HG03342 (cell line): Measurements from ENCODE around the gene FAM81A.
"Not testable (repeated sequence)": the region's sequence is repeated elsewhere in the genome, so short reads cannot be mapped to it uniquely, and the experiment has no call there.

Experiments used
- ATAC-seq: cut with Tn5 transposase; IDR thresholded peaks from one replicate; pipeline ENCODE4 v1.9.1; 2021; ENCODE audit warnings: mild to moderate bottlenecking, moderate library complexity; ENCODE audit not compliant: unreplicated experiment

The FAM81A gene

DNA sequence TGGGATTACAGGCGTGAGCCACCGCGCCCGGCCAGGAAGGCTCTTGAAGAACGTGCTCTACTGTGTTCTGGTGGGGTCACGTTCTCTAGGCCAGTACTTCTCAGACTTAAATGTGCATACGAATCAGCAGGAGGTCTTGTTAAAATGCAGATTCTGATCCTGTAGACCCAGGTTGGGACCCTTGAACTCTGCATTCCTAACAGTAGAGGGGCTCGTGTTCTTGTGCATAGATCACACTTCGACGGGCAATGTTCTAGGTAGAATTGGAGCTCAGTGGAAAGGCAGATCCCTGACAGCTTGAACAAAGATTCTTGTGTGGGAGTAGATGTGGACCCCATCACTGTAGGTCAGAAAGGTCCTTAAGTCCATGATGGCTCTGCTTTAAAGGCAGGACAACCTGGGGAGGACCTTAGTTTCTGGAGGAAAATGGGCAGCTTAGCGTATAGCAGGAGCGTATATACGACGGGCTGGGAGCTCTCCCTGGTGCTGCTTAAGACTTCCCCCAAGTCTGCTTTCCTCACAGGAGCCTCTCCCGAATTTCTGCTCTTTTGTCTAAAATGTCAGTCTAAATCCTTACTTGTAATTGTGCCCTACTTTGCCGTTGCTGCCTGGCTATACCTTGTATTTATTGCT lies 16.9 kb upstream of the FAM81A start:
- no peak for ATAC-seq

DNA sequence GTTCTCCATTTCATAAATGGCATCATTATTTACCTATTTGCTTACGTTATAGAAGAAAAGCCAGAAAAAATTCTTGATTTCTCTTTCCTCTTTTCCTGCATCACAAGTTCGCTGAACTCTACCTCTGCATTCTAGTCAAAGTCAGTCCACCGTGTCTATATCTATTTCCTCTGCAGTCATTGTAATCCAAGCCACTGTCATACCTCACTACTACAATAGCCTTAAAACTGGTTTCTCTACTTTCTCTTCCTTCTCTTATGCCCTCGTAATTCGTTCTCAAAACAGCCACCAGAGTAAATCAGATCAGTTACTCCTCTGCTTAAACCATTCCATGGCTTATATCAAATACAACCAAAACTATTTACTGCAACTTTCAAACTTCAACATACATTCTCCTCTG lies 13.4 kb upstream of the FAM81A start:
- ATAC-seq = no peak

DNA sequence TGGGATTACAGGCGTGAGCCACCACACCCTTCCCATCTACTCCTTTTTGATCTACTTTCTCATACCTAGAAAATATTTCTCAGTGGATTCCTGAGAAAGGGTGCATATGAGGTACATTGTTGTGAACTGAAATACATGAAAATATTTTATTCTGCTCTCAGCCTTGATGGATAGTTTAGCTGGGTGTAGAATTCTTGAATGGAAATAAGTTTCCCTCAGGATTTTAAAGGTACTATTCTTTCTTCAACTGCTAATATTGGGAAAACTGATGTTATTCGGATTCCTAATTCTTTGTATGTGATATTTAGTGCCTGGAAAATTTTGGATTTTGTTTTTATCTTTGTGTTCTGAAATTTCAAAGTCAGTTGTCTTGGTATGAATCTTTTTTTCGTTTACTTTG lies 9.1 kb upstream of the FAM81A start:
- not testable (repeated sequence) for ATAC-seq

DNA sequence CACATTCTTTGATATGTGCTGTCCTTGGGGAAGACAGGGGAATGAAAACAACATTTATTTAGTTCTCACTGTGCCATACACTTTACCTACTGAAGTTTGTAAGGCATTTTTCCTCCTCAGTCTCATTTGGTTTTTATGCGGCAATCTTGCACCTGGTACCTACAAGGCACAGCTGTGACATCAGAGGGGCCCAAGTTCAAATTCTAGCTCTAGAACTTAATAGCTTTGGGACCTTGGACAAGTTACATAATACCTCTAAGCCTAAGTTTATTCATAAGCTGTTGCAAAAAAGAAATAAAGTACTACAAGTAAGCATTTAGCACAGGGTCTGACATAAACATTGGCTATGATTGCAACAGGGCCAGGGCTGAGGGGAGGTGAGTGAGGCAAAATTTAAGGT lies 5.6 kb upstream of the FAM81A start:
- ATAC-seq = no peak

DNA sequence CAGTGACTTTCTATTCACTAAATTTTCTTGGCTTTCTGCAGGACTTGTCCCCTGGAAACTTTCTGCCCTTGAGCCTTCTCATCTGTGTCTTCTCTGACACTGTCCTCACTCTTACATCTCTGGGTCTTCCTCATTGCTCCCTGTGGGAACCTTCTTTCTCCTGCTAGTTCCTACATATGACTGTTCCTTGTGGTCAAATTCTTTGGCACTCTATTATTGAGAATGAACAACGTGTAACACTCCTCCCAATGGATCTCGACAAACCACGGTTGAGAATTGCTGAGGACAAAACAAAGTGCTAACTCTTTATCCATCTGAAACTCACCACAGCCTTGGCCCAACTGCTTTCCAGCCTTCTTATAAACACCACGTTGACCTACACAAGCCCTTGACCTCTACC lies 3.5 kb upstream of the FAM81A start:
- ATAC-seq = no peak

DNA sequence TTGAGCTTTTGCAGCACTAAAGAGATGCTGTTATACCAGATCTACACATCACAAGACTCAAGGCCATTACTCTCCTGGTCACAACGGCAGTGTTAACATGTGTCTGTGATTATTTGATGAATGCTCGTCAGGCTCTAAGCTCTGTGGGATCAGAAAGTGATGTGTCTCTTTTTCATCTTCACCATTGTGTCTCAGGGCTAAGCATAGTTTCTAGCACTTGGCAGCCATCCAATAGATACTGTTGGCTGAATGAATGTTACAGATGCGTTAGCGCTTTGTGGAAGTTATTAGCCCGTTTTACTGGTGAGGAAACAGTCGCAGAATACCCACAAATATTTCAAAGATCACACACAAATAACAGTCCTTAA lies 1.2 kb upstream of the FAM81A start:
- ATAC-seq = no peak

DNA sequence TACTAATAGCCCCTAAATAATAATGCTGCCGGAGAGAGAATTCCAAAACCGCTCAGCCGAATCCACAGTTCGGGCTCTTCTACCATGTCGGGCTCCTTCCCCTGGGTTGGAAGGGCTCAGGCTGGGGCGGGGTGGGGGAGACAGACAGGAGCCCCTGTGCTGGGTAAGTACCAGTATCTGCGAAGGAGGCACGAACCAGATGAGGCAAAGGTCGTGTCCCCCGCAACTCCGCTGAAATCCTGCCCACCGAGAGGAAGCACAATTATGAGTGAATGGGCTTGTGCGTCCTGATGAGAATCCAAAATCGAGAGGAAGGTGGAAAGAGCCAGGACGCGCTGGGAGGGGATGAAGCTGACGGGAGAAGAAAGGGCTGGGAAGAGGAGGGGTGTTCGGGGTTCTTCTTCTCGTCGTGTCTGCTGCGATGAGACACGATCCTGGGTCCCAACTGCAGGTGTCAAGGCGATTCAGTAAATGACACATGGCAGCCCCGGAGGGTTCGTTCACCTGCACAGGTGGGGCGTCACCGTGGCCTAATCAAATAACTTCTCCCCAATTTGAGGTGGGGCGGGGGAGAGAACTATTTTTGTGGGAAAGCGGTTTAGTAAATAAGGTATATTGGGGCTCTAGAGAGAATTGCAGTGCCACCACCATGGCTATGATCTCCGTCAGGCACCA lies 707 bp upstream of the FAM81A start:
- ATAC-seq = peak; percentile 4

DNA sequence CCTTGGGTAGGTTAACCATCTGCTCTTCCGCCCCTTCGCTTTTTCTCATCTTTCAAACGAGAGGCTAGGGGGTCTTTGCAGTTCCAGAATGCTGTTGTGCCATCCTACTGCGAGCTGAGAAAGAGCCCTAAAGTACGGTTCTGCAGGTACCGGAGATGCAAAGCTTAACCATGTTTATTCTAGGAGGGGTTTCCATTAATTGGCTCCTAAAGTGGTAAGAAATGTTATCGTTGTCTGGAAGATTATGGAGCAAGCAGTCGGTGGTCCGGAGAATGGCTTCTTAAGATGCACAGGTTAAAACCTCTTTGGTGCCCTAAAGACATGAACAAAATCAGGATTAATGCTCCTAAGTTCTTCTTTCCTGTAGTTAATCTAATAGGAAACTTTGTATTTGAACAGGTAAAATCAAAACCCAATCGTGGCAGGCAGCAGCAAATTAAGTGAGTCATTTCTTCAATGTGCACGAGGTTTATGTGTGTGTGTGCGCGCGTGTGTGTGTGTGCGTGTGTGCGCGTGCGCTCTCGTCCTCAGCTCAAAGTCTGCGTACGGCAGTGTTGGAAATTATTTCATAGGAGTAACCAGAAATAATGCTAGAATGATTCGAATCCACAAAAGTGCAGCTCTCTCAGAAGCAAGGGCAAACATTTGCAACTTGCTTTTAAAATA lies 772 bp downstream of the FAM81A start:
- ATAC-seq = no peak

DNA sequence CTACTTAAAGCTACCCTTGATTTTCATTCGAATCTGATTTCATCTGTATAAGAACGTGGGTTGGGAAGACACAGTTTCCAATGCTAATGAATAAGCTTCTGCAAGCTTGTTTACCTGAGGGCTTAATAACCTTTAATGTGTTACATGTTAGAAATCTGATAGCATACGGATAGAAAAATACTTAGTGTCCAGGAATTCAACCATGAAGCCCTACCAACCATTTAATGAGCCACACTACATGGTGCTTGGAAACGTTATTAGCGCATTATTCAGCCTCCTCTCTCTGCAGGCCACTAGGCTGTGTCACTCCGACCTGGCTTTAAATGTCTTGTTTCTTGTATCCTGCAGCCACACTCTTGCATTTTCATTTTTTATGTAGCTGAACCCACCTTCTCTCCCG lies 1.6 kb downstream of the FAM81A start:
- ATAC-seq = no peak

DNA sequence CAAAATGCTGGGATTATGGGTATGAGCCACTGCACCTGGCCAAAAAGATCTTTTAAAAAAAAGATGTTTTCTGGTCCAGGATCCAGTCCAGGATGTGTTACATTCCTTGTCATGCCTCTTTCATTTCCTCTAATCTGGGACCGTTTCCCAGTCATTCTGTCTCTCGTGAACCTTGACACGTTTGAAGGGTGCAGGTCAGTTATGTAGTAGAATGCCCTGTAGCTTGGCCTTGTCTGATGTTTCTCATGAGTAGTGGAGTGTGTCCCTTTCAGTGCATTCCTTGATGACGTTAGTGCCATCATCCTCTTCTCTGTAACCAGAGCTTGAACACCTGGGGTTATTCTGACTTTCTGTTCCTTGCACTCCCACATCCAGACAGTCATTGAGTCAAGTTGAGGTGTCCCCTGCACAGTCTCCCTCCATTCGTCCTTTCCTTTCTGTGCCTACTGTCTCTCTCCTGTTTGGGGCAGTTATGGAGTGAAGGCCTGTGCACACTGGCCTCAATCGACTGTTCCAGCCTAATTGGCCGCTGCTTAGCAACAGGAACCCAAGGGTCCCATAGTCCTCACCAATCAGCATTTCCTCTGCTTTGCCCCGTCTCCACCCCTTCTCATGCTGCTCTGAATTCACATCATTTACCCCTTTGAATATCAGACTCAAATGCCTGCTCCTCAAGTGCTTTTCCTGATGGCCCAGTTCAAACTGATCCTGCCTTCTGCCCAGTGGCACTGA lies 5.5 kb downstream of the FAM81A start:
- ATAC-seq = no peak

DNA sequence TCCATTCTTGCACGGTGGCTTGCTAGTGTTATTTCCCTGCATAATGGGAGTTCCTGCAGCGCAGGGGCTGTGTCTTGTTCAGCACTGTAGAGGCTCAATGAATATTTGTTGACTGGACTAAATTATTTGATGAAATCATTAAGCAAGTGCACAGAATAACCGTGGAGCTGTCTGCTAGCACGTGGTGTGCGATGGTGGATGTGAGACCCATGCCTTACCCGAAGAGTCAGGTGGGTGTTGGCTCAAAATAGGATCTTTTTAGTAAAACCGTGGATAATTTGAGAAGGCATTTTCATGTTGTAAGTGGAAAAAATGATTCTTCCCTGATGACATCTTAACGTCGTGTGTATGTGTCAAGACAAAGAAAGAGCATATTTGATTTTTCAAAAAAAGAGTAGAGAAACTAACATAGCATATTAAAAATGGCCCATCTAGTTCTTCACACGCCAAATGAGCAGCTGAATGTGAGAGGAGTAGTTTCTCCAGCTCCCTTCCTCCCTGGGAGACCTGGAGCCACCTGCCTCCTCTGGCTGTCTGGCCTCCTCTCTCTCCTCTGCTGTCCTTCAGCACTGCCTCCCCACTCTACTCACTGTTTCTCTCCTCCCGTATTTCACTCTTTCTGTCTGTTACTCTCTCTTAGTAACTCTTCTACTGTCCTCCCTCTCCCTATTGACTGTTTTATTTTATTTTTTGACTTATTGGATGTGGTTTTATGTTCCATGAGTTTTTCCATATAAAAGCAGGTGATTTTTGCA lies 6.3 kb downstream of the FAM81A start:
- ATAC-seq = no peak

DNA sequence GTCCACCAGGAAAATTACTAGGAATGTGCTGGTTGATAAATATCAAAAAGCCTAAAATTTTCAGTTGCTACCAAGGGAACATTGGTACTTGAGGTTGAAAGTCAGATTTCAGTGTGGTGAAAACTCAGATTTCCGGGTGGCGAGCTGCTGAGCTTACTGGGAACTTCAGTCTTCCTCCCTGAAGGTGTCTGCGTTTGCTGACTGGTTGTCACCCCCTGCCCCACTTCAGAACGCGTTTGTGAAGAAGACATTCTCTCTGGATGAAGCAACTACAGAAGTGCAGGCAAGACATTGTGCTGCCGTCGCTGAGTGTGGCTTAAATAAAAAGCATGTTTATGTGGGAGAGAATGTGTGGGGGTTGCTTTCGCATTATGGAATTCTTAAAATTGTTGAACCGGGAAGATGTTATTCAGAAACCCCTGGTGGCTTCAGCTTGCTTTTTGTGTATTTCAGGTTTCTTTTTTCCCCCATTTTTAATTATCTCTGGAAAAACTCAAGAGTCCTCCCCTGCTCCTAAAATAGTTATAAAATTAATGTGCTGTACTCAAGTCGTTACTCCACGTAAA lies 7.1 kb downstream of the FAM81A start:
- no peak for ATAC-seq

DNA sequence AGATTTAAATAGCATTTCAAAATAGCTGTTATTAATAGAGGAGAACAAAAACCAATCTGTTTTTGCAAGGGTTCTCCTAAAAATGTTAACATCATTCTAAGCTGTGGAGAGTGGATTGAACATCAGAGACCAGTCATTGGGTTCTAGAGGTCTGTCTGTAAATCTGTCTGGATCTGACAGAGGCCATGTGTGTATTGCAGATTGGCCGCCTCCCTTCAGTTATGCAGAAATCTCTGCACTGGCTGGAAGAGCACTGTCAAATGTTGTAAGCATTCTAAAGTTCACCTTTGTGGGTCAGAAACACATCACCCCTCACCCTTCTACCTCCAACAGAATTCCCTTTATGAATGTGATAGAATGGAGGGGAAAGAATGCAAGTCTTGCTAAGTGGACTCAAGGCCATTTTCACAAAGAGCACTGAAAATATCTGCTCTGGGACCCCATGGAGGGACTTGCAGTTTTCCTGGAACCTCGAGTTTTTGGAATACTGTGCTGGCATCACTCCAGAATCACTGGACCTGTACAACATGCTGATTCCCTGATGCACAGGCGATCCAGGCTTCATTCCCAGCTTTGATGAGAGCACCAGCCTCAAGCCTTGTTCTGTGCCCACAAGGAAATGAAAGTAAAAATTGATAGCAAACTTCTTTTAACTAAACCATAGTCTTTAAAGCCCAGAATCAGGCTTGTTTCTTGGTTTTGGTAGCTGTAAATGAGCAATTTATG lies 8.4 kb downstream of the FAM81A start:
- no peak for ATAC-seq

DNA sequence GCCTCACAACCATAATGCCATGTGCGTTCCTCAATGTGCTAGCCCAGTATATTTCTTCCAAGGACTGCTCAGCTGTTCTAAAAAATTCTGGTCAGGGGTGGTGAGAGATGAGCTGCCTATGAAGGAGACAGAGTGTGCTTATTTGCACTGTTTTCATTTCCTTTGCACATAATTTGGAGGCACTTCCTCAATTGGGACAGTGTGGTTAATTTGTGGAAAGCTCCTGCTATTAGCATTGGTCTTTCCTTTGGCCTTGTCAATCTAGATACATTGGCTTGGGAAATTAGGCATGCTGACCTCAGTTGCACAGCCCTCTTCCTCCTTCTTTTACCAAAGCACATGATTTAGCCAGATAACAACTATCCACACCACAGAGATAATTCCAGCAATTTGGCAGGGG lies 9.4 kb downstream of the FAM81A start:
- ATAC-seq = no peak

DNA sequence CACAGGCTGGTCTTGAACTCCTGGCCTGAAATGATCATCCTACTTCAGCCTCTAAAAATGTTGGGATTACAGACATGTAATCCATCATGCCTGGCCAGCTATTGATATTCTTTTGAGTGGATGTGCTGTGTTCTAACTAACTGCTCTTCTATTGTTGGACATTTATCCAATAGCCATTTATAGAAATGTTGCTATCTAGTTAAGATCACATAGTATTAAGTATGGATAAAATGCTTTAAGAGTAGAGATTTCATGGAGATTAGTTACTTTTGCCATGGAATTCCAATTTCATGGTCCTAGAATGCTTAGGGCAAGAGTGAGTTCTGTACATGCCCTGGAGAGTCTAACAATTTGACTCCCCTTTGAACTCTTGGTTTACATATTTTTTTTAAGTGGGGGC lies 10.9 kb downstream of the FAM81A start:
- ATAC-seq = no peak

DNA sequence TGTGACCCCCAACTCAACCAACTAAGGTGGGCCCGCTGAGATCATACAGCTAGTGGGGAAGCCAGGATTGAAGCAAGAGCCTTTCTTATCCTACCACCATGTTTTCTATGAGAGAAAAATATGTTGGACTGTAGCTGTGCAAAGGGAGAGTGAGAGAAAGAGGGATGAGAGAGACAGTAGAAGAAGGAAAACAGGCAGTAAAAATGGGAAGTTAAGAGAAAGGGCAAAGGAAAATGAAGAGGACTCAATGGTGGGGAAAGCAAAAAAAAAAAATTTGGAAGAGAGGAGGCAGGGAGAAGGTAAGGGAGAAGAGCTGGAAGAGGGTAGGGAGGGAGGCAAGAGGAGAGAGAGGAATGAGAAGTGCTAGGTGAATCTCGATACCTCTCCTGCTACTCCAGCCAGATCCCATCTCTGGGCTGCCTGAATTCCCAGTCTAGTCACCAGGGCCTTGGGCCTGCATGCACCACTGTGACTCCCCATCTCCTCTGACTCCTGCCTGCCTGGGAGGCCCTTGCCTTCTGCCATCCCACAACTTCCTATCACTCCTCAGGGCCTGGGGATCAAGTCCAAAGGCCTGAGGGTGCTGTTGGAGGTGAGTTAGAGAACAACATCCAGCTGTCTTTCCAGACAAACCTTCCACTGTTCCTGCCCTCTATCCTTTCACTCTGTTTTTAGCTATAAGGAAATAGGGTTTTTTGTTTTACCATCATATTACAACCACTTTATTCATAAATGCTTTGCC lies 15.7 kb downstream of the FAM81A start:
- ATAC-seq = no peak

DNA sequence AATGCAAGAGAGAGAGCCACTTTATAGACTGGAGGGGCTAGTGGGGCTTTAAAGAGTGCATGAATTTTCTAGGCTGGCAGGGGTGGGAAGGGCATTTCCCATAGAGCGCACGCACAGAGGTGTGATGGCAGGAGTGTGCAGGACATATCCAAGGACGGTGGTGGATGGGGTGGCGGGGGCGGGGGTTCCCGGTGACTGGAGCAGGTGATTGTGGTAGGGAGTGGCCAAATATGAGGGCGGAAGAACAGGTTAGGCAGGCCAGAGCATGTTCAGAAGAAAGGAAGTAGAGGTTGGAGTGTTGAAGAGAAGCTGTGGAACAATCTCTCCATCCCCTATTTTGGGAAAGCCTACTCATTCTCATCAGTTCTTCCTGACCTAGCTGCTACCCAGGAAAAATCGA lies 18.1 kb downstream of the FAM81A start:
- no peak for ATAC-seq

DNA sequence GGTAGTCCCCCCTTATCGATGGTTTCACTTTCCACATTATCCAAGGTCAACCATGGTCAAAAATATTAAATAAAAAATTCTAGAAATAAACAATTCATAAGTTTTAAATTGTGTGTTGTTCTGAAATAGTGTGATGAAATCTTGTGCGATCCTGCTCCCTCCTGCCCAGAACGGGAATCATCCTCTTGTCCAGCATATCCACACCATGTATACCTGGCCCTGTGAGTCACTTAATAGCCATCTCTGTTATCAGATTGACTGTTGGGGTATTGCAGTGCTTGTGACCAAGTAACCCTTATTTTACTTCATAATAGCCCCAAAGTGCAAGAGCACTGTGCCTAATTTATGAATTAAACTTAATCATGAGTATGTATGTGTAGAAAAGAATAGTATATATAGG lies 19.1 kb downstream of the FAM81A start:
- ATAC-seq = no peak

DNA sequence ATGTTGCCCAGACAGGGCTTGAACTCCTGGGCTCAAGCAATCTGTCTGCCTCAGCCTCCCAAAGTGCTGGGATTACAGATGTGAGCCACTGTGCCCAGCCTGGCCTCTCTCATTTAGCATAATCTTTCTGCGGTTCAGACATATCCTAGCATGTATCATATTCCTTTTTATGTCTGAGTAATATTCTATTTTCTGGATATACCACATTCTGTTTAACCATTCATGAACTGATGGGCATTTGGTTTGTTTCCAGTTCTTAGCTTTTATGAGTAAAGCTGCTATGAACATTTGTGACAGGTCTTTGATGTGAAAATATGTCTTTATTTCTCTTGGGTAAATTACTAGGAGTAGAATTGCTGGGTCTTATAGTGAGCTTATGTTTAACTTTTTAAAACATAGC lies 23.5 kb downstream of the FAM81A start:
- ATAC-seq = no peak
